GM19455 (cell line): ENCODE data around the gene PPP2R2B.
"Not testable (repeated sequence)": the region's sequence is repeated elsewhere in the genome, so short reads cannot be mapped to it uniquely, and the experiment has no call there.

Experiments
- ATAC-seq: cut with Tn5 transposase; IDR thresholded peaks from one replicate; pipeline ENCODE4 v1.9.1; 2021; ENCODE audit not compliant: unreplicated experiment

PPP2R2B gene

GRCh38 chr5:146562461-146562860 is 316.1 kb downstream of the PPP2R2B start:
- ATAC-seq: no peak

- no peak for ATAC-seq
Observed at GRCh38 chr5:146561711-146562110, 316.8 kb downstream of the PPP2R2B start.

DNA sequence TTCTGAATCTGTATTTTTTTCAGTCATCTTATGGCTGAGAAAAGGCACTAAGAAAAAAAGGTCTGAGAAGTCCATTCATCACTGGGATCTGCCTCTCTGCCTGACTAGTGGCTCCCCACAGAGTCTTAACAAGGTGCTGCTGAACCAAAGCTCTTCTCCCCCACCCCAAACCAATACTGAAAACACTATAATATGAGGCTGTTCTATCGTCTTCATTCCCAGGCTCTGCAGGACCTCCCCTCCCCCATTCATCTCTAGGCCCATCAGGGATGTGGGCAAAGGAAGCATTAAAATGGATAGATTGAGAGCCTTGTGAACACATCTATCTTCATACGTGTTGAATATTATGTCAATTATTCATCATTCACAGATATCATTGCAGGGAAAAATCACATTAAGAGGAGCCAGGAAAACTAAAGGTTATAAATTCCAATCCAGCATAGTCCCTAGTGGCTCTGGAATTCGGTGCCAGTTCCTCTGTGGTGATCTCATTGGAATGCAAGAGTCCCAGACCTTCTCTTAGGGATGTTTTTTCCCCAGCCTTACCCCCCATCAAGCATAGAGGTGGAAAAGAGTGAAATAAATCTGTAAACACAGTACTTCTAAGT is 318.2 kb downstream of the PPP2R2B start:
- ATAC-seq: no peak

- ATAC-seq: not testable (repeated sequence)
Observed at GRCh38 chr5:146556884-146557283, 321.7 kb downstream of the PPP2R2B start.

DNA sequence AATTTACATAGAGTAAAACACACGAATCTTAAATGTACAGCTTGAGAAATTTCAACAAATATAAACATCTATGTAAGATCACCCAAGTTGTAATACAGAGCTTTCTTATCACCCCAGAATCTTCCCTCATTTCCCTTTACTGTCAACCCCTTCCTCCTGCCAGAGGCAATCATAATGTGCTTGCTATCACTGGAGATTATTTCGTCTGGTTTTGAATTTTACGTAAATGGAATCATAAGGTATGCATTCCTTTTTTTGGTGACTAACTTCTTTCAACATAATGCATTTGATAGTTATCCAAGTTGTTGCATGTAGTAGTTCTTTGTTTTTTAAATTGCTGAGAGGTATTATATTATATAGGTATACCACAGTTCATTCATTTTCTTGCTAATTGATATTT is 325.1 kb downstream of the PPP2R2B start:
- ATAC-seq: no peak

DNA sequence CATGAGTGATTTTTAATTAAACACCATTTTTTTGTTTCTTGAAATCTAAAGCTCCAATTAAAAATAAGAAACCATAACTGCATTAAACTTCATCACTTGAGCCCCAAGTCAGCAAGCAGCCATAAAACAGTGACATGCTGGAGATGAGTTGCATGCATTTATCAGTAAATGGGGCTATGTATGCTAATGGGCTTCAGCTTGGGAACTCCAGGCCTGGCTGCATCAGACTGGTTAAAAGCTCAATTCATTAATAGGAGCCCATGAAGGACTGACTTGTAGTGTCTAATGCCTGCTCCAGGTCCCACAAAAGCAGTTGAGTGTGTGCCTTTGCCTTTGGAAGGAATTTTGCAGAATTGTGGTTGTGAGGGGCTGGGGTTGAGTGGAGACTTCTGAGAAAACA is 328.9 kb downstream of the PPP2R2B start:
- no peak for ATAC-seq

- ATAC-seq: no peak
Observed at GRCh38 chr5:146548781-146549449, 329.6 kb downstream of the PPP2R2B start.

DNA sequence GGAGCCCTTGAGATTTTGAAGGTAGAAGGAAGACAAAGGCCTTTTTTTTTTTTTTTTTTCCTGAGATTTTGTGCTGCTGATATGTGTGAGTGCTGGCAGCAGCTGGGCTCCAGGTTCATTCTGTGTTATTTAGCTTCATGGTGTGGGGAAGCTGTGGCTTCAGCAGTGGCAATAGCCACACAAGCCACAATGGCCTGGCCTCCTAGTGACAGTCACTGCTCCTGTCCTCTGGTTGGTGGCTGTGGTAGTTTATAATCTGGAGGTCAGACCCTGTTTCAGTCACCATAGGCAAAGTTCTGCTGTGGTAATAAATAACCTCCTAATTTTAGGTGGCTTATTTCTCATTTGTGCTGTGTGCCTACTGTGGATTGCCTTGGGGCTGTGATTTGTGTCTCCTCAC is 334.3 kb downstream of the PPP2R2B start:
- ATAC-seq: no peak

GRCh38 chr5:146541958-146542849 is 336.4 kb downstream of the PPP2R2B start:
- ATAC-seq: peak; percentile 98

- ATAC-seq: no peak
Observed at GRCh38 chr5:146540414-146540813, 338.1 kb downstream of the PPP2R2B start.

GRCh38 chr5:146539973-146540372 is 338.6 kb downstream of the PPP2R2B start:
- no peak for ATAC-seq

DNA sequence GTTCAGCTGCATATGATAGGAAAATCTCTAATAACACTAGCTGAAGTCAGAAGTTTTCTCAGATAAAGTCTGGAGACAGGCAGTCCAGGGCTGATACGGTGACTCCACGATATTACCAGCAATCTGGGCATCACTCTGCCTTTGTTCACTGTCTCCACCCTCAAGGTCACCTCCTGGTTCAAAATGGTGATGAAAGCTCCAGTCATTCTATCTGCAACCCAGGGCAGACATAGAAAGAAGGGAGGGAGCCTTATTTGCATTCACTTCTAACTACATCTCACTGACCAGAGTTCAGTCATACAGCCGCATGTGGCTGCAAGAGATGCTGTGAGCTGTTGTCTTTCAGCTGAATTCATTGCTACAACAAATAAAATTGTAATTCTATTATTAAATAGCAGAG is 340.1 kb downstream of the PPP2R2B start:
- no peak for ATAC-seq

DNA sequence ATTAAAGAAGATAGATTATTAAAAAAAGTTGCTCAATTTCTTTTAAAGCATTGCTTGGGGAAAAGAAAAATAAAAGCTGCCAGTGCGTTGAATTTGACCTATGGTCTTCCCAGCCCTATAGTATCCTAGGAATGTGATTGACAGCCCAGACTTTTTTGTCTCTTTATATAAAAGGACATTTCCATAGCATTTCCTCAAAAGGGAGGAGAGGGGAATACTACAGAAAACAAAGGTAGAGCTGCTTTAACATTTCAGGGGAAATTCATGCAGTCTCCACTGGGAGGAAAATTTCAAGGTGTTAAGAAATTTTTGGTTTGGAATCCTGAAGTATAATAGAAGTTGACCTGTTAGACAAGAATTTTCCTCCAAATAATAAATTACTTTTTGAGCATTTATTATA is 344.7 kb downstream of the PPP2R2B start:
- ATAC-seq: no peak

GRCh38 chr5:146533260-146533857 is 345.2 kb downstream of the PPP2R2B start:
- peak; percentile 93 for ATAC-seq
